ENCODE results near the gene NDST1. TPM values are rescaled to one million over a fixed set of nuclear protein-coding genes. Genes with fewer than 3 reads are reported as not detected.

The NDST1 gene
- total and polyA plus RNA-seq, 10 of the 15 experiments (the other 5 are each of a cell fraction or from before 2014, with no cell fraction given): 0.20 to 53.5 (median 12.9) TPM

DNA sequence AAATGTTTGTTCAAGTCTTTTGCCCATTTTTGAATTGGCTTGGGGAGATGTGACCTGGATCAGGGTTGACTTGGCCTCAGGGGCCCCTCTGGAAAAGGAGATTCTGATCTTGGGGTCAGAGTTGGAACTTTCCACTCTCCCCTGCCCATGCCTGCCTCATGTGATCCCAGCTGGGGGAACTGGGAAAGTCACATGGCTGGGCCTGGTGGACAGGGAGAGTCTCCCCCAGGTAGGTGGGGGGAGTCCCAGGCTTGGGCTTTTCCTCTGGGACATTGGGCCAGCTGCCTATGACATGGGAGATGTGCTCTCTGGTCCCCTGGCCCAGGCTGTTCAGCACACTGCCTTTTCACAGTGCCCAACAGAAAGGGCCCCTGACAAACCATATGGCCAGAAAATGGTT, 60.7 kb downstream of the NDST1 start:
- CTCF ChIA-PET: interaction anchor here (1.7 to 2.5 kb wide), 2 partner anchors 9 to 87 kb away, joined by 4 to 11 read pairs; no protein-coding TSS in a partner anchor

More for the DNA sequence above, 60.7 kb downstream of the NDST1 start:
- Histone ChIP-seq H3K79me2 (ENCODE audit: control insufficient read depth, insufficient read depth, low read length) (no peaks in the 10 kb centered on the region), H3K4me1 (ENCODE audit: control insufficient read depth, insufficient read depth, low read length) (no peaks in the 10 kb centered on the region), H3K27me3 (replicated peaks in 1 of 2; ENCODE audit: control insufficient read depth in 2 of 2, insufficient read depth in 2 of 2, low read length in 1 of 2) (no peaks in the 10 kb centered on the region), H3K9ac (ENCODE audit: control insufficient read depth, insufficient read depth, low read length) (no peak overlapping the region), H3K27ac (ENCODE audit: control insufficient read depth, insufficient read depth) (no peak overlapping the region), H4K20me1 (ENCODE audit: control insufficient read depth, insufficient read depth) (no peaks in the 10 kb centered on the region), H3K4me3 (no peak overlapping the region), H3K9me3 (replicated peaks; ENCODE audit: control insufficient read depth, insufficient read depth, low read length) (no peaks in the 10 kb centered on the region), H3K4me2 (ENCODE audit: control insufficient read depth, insufficient read depth) (no peak overlapping the region), H2AFZ (ENCODE audit: control insufficient read depth, low read depth, low read length) (no peak overlapping the region), H3K36me3 (ENCODE audit: control insufficient read depth in 2 of 2, insufficient read depth in 2 of 2, low read length in 1 of 2) (no peaks in the 10 kb centered on the region)
- ChIA-PET RAD21 (ENCODE audit: unreplicated experiment) (no interaction called here), POLR2A (no interaction called here), SMC1A (ENCODE audit: uncharacterized antibody, unreplicated experiment) (interaction anchor here (1.5 kb wide), 1 partner anchor 8 kb away, joined by 5 read pairs; no protein-coding TSS in a partner anchor)
- intact Hi-C loops (cut with micrococcal nuclease; ENCODE audit: unreplicated experiment) (no loop called here), in situ Hi-C loops (cut with MboI) (no loop called here)
- ATAC-seq: no peak
- no peak for FAIRE-seq
- no TSS peak for BruUV-seq (replicated peaks)
- DNase-seq (ENCODE audit: low read depth, low spot score): no peak
- TF ChIP-seq, protein P1, sequence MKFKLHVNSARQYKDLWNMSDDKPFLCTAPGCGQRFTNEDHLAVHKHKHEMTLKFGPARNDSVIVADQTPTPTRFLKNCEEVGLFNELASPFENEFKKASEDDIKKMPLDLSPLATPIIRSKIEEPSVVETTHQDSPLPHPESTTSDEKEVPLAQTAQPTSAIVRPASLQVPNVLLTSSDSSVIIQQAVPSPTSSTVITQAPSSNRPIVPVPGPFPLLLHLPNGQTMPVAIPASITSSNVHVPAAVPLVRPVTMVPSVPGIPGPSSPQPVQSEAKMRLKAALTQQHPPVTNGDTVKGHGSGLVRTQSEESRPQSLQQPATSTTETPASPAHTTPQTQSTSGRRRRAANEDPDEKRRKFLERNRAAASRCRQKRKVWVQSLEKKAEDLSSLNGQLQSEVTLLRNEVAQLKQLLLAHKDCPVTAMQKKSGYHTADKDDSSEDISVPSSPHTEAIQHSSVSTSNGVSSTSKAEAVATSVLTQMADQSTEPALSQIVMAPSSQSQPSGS (IDR thresholded peaks at IDR 0.05; ENCODE audit: low read length): no peak
- TF ChIP-seq ZNF217 (IDR thresholded peaks at IDR 0.05) (no peak), CHD2 (IDR thresholded peaks at IDR 0.05; ENCODE audit: borderline replicate concordance, low read depth, low read length) (no peak), RB1 (IDR thresholded peaks at IDR 0.05; ENCODE audit: borderline replicate concordance) (no peak), MTA3 (IDR thresholded peaks at IDR 0.05; ENCODE audit: borderline replicate concordance, low read length) (no peak), SIX5 (IDR thresholded peaks at IDR 0.05; ENCODE audit: low read depth, low read length, severe bottlenecking) (no peak), KLF5 (IDR thresholded peaks at IDR 0.05; ENCODE audit: partially characterized antibody) (no peak), EGR1 (IDR thresholded peaks at IDR 0.05; ENCODE audit: borderline replicate concordance in 1 of 2, low read depth in 2 of 2, low read length in 2 of 2) (no peak), JUNB (IDR thresholded peaks at IDR 0.05) (no peak), CREB1 (IDR thresholded peaks at IDR 0.05; ENCODE audit: low read depth) (no peak), TBL1XR1 (IDR thresholded peaks at IDR 0.05; ENCODE audit: low read depth, low read length) (no peak)
- TF ChIP-seq, protein P2, sequence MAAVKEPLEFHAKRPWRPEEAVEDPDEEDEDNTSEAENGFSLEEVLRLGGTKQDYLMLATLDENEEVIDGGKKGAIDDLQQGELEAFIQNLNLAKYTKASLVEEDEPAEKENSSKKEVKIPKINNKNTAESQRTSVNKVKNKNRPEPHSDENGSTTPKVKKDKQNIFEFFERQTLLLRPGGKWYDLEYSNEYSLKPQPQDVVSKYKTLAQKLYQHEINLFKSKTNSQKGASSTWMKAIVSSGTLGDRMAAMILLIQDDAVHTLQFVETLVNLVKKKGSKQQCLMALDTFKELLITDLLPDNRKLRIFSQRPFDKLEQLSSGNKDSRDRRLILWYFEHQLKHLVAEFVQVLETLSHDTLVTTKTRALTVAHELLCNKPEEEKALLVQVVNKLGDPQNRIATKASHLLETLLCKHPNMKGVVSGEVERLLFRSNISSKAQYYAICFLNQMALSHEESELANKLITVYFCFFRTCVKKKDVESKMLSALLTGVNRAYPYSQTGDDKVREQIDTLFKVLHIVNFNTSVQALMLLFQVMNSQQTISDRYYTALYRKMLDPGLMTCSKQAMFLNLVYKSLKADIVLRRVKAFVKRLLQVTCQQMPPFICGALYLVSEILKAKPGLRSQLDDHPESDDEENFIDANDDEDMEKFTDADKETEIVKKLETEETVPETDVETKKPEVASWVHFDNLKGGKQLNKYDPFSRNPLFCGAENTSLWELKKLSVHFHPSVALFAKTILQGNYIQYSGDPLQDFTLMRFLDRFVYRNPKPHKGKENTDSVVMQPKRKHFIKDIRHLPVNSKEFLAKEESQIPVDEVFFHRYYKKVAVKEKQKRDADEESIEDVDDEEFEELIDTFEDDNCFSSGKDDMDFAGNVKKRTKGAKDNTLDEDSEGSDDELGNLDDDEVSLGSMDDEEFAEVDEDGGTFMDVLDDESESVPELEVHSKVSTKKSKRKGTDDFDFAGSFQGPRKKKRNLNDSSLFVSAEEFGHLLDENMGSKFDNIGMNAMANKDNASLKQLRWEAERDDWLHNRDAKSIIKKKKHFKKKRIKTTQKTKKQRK (IDR thresholded peaks at IDR 0.05; ENCODE audit: low read depth, low read length): no peak
- TF ChIP-seq, protein P3, sequence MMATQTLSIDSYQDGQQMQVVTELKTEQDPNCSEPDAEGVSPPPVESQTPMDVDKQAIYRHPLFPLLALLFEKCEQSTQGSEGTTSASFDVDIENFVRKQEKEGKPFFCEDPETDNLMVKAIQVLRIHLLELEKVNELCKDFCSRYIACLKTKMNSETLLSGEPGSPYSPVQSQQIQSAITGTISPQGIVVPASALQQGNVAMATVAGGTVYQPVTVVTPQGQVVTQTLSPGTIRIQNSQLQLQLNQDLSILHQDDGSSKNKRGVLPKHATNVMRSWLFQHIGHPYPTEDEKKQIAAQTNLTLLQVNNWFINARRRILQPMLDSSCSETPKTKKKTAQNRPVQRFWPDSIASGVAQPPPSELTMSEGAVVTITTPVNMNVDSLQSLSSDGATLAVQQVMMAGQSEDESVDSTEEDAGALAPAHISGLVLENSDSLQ (IDR thresholded peaks at IDR 0.05): no peak

Measured in GM12878 (cell line).